GM18867 (cell line): ENCODE data around the gene TEAD1.

Source experiments
- ATAC-seq: cut with Tn5 transposase; IDR thresholded peaks from one replicate; pipeline ENCODE4 v1.9.1; 2021; ENCODE audit warnings: mild to moderate bottlenecking, moderate library complexity; ENCODE audit not compliant: unreplicated experiment

TEAD1 gene

DNA sequence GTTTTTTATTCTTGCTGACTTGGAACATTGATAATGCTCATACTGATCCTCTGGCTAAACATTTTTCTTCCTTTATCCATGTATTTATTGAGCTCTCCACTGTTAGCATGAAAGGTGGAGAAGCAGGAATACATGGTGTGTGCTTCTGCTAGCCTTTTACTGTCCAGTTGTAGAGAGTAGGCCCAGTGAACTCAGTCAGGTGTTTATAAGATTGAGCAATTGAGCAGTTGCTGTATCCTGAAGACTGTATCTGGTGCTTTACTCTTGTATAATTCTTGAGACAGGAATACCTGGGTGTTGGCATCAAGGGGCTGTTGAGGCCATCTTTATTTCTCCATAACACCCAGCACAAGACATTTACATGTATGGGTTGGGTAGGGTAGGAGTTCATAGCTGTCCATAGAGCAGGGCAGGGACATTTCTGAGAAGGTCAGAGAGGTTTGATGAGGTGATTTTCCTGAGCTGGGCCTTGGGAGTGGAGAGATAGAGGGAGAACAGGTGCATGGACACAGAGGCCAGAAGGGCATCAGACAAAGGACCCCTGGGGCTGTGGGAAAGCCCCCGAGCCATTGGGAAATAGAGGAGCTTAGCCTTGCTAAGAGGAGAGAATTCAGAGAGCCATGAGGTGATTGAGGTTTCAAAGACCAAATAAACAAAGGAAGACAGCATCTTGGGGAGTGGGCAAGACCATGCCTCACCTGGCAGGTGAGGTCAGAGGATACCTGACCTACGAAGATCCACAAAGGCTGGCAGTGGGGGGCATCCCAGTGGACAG lies 155.5 kb downstream of the TEAD1 start:
- no peak for ATAC-seq

DNA sequence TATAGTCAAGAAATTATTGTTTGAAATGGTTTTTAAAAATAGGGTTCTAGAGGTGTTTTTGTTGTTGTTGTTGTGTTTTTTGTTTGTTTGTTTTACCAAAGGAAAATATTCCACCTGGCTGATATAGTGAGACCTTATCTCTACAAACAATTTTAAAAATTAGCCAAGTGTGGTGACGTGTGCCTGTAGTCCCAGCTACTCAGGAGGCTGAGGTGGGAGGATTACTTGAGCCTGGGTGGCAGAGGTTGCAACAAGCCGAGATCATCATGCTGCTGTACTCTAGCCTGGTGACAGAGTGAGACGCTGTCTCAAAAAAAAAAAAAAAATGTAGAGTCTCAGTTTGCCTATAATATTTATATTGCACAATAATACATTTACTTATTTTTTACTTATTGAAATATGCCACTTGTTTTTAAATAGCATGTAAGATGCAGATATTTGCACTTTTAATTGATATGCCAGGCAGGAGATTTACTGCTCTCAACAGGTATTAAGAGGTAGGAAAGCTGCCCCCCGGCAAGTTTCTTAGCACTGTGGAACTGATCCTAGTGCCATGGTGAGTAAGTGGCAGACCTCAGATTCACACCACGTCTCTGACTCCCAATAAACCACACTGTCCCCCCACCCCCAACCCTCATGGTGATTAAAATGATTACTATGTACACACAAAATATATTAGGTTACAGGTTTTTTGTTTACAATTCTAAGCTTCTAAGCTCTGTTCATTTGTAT lies 157.4 kb downstream of the TEAD1 start:
- ATAC-seq, result no peak

DNA sequence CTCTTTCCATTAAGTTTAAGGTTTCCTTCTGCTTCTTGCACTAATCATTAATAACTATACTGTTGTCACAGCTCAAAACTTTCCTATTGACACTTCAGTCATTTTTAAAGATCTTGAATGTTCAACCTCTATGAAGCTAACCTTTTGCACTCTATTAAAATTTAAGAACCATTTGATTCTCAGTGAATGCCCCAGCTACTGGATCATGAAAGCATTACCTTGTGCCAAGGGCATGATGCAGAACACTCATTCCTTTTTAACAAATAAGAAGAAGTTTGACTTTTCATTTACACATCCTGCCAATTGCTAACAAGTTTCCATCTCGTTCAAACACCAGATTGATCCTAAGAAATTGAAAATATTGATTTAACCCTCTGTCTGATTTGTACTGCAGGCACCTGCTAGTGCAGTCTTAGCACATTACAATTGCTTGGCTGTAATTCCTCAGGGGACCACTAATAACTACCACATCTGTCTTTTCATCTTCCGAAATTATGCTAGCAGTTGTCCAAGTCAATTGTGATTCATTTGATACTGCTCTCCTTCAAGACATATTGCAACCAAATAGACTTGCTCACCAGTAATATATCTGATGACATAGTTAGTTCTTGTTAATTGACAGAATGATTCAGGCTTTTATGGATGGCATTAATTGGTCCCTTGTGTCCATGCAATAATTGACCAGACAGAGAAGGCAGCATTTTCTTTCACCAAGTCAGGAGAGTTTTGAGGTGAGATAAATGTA lies 158.4 kb downstream of the TEAD1 start:
- ATAC-seq, result no peak

DNA sequence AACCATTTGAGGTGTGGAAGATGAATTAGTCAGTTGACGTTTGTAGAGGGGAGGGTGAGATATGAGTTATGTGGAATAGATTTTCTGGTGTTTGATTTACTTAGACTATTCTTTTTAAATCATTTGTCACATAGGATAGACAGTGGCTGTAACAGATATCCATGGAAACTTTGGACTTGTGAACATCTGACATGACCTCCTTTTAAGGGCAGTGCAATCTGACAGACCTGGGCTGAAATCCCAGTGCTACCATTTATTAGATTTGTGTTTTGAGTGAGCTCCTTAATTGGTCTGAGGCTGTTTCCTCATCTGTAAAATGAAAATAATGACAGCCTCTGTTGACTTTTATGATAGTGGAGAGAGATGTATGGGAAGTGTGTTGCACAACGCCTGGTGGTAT lies 159.9 kb downstream of the TEAD1 start:
- ATAC-seq, result no peak

DNA sequence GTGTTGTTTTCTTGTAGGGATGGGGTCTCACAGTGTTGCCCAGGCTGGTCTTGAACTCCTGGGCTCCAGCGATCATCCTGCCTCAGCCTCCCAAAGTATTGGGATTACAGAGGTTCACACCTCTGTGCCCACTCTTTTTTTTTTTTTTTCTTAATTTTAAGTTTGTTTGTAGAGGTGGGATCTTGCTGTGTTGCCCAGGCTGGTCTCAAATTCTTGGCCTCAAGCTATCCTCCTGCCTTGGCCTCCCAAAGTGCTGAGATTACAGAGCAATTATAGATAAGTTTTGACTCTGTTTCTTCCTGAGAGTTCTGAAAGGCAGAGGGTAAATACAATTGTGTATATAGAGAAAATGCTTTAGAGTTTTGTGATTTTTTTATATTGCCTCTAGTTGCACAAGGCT lies 160.4 kb downstream of the TEAD1 start:
- no peak for ATAC-seq

DNA sequence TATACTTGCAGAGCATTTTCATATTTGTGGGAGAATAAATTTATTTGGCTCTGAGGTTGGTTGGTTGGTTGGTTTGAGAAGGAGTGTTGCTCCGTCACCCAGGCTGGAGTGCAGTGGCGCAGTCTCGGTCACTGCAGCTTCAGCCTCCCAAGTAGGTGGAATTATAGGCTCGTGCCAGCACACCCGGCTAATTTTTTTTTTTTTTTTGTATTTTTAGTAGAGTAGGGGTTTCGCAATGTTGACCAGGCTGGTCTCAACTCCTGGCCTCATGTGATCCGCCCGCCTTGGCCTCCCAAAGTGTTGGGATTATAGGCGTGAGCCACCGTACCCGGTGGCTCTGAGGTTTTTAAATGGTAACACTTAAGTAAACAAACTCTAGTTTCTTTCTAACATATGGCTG lies 161.1 kb downstream of the TEAD1 start:
- ATAC-seq, result no peak

DNA sequence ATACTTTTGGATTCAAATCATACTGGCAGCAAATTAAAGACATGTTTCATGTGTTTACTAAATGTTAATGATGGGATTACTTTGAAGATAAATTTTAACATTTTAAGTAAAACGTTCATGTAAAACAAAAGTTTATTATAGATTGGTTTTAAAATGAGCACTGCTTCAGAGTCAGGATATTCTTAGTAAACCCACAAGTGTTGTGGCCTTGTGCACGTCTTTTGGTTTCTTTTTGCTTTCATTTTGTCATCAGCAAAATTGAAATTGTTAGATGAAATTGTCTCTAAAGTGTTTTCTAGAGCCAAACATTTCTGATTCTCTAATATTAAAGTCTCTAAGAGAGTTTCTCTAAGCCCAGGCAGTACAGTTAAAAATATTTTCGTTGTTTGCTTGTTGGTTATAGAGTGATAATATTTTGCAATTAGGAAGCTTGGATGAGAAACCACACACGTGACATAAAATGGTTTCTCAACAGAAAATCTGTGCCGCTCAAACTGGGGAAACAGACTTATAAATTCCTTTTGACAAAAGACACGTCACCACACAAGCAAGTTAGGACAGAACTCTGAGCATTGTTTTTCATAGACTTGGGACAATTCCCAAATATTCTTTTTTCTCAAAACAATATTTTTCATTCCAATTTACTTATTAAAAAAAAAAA lies 164.4 kb downstream of the TEAD1 start:
- ATAC-seq, result no peak

DNA sequence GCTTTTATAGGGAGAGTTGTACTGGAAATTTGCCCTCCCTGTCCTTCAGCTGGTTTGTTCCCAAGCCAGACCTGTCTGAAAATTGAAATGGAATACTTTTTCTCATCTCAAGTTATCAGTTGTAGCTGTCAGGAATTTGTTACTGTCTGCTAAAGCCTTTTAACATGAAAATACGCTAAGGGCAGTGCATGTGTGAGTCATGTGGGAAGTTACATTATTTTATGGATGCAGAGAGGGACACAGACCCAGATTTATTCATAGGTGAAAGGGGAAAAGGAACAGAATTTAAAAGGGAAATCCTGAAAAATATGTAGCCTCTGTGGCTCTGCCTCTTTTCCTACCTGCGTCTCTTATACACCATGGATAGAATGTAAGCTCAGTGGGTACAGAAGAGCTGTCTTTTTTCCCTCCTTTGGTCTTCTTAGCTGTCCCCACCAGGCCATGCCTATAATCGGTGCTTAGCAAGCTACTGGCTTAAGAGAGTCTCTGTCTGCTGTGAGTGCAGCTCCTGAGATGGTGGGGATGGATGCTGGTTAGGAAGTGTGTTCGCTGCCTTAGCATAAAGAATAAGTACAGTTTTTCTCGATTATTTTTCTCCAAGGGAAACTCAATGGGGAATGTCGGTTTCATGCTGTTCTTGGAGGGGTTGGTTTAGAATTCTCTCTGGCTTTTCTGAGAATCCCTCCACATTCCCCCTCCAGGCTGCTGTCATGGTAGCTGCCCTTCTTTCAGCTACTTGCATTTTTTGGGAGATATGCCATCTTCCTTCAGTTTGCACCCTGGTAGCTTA lies 166.8 kb downstream of the TEAD1 start:
- ATAC-seq, result no peak

DNA sequence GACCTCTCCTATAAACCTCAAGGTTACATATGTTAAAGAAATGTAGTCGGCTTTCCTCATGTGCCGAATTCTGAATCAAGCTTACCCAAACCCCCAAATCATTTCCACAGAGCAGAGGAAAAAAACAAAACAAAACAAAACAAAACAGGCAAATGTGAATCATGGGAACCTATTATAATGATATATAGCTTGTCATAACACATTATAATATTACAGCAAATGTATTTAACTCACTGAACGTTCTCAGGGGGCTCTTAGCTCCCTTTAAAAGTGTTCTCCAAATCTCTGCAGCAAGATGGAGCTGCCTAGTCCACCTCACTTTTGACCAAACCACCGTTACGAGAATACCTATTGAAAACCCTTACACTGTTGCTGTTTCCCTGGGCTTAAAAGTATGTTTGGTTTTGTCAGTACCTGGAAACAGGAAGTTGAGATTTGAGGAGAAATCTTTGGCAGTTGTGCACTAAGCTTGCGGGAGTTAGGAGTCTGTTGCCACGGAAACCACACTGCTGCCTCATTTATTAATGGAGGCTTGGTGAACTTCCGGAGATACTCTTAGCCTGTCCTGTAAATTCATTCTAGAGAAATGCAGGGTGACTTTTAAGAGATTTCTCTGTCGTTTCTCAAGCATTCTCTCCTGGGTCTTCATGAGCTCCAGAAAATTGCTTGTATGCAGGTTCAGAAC lies 167.9 kb downstream of the TEAD1 start:
- ATAC-seq, result no peak

DNA sequence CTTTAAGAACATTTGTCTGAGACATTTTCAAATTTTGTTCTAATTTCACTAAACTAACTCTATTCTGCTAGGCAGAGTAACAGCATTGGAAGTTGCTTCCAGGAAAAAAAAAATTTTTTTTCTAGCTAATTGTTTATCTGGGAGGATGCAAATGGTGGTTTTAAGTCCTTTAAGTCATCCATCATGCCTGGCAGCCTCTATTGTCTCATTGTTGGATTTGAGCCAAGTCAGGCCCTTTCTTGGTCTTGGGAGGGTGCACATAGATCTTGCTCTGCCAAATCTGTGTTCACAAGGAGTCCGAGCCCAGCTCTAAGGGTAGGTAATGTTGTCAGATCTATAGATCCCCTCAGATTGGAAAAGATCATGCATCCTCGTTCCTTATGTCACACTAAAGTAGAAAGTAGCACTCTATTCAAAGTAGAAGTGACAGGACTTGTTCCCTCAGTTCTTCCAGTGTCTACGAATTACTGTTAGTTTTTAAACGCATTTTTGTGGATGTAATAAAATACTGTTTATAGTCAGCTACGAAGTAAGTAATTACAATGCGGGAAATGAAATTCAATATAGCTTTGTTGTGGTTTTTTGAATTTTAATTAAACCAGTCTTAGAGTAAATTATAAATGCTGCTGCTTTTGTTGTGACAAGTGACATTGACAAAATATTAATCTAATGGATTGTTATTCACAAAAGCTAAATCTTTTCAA lies 168.9 kb downstream of the TEAD1 start:
- no peak for ATAC-seq

DNA sequence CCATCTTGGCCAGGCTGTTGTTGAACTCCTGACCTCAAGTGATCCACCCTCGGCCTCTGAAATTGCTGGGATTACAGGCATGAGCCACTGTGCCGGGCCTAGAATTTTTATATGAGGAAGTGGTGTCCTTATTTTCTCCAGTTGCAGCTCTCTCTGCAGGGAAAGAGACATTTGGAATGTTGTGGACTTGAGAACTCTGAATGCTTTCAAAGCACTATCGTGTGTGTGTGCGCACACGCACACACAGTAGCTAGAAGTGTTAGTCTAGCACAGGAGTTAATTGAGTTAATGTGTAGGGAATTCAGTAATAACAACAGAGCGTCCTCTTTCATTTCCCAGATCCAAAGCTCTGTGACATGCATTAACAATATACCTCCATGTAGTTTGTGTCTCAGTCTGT lies 170.9 kb downstream of the TEAD1 start:
- no peak for ATAC-seq

DNA sequence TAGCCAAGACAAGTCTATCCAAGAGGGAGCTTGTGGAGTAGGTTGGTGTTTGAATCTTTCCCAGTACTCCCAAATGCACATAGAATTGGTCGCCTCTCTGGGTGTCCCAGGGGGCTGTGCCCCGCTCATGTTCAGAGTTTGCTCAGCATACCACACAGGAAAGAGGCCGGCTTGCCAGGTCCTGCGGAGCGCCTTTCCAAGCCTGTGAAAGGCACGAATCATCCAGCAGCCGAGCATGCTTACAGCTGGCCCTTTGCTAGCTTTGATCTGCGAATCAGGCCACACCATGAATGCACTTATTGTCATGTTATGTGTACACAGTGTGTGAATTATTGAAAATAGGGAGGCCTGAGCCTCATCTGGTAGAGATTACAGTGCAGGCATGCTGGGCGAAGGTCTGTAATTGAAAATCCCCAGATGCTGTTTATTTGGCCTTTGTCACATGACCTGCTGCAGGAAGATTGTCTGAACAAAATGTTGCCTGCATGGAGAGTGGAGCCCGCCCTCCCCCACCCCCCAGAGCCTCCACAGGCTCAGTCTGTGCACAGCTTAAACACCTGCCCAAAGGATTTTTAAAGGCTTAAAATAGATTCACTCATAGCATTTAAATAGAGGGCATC lies 171.6 kb downstream of the TEAD1 start:
- no peak for ATAC-seq

DNA sequence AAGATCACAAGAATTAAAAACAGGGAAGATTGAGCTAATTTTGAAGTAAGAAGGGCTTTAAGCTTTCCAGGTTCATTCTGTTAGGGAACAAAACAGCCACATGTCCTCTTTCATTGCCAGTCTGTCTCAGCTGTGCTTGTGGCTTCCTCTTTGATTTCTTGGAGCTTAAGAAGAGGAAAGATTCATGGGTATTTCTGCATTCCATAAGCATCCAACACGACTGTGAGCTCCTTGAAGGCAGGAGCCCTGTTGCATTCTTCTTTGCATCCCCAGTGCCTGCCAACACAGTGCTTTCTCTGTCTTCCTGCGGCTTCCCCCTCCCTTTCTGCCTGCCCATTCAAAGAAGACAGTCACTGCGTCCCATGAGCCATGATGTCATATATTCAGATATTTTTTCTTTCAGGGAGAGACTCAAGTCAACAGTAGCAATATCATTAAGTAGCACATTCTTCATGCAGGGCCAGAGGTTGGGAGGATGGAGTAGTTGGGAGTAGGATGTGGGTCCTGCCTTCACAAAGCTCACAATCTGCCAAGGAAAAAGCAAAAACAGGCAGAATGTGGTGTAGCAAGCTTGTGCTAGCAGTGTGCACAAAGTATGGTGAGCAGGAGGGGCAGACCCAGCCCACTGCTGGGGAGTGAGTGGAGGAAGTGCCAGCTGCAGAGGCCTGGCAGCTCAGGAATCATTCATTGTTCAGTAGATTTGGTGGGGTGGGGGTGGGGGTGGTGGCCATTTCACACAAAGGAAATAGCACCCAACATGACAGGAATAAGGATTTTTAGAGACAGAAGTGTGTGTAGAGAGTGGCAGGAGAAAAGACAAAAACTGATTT lies 172.8 kb downstream of the TEAD1 start:
- no peak for ATAC-seq

DNA sequence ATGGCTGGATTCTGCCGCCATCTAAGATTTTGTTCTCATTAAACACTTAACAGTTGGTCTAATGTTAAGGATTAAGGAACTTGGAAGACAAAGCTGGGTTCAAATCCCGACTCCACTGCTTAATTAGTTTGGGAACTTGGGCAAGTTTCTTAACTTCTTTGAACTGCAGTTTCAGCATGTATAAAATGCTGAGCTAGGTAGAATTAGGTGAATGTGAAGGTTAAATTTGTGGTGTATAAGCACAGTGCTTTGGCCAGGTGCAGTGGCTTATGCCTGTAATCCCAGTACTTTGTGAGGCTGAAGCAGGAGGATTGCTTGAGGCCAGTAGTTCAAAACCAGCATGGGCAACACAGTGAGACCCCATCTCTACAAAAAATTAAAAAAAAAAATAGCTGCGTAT lies 174.2 kb downstream of the TEAD1 start:
- ATAC-seq, result no peak

DNA sequence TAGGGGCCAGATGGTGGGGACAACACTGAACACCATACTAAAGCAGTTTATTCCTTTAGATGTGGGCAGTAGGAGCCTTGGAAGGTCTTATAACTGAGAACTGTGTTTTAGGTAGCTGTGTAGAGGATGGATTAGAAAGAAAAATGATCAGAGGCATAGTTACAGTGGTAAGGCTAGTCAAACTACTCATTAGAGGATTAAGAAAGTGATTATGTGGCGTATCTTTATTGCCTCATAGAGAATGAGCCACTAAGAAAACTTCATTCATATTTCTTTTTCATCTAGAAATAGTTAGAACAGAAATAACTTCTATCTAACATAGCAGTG lies 179.1 kb downstream of the TEAD1 start:
- ATAC-seq, result no peak

DNA sequence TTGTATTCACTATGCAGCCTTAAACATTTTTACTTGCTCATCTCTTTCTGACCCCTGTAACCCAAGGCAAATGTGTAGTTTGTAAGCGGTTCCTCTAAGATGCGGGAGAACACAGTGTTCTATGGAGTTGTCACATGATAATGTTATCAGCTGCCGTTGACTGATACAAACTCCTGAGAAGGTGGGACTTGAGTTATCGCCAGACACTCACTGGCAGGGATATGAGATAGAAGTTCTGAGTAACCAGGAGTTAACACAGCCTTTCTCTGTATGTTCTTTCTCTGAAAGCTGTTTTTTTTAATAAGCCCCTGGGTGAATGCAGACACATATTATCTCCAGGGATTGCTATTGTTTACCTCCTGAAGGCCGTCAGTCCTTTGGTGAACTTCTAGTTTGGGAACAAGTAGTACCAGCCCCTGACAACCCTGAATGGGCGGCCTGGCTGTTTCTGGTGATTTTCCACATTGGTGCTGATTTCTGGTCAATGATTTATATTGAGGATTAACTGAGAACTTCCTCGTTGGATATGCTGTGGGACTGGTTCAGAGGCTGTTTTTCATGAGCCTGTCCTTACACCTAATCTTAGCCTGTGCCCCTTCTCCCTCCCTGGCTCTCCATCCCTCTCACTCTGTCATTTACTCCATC lies 179.6 kb downstream of the TEAD1 start:
- ATAC-seq, result no peak

DNA sequence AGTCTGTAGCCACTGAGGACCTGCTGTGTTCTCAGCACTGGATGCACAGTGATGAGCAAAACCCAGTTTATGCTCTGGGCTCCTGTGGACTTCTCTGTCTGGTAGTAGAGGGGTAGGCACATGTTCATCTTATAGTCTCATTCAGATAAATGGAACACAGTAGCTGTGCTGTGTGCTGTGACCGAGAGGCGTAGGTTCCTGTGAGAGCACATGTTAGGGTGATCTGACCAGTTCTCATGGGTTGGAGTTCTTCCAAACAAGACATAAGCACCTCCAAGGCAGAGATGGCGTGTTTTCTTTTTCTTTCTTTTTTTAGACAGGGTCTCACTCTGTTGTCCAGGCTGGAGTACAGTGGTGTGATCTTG lies 180.1 kb downstream of the TEAD1 start:
- ATAC-seq, result no peak

DNA sequence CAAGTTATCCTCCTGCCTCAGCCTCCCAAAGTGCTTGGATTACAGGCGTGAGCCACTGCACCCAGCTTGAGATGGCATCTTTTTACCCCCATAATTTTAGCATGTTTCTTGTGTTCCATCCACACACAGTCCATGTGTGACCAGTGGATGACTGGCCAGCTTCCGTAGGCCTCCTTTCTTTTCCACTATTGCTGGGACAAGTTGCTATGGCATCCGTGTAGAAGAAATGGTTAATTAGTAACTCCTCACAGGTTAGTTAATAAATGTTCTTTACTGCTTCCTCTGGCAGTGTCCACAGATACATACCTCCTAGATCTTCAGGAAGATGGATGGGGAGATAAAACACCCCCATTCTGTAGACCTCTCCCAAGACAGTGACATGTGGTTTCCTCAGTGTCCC lies 180.6 kb downstream of the TEAD1 start:
- no peak for ATAC-seq
